Upper lobe of left lung (tissue), 6 donors: ENCODE data around the gene SPEF2. TPM values are rescaled to one million over a fixed set of nuclear protein-coding genes. Genes with fewer than 3 reads are reported as not detected.

Experiments used
- ATAC-seq, 2 donors: fragments of 200-7000 bp; cut with Tn5 transposase; one replicate each; pipeline ENCODE4 v1.9.1; 2022; ENCODE audit warnings: mild to moderate bottlenecking in 2 of 2, moderate library complexity in 2 of 2; ENCODE audit not compliant: low FRiP score in 2 of 2
- DNase-seq, 2 donors: peaks; one replicate each; pipeline ENCODE4 v3.0.0-alpha.2; 2019 to 2020
- H3K27ac ChIP-seq, 4 donors: fragments of 200-600 bp; sonication (generic); one replicate each; pipeline ENCODE4 v1.5.1; 2016 to 2019
- H3K27me3 ChIP-seq, 4 donors: fragments of 200-600 bp; sonication (generic); one replicate each; pipeline ENCODE4 v1.5.1; 2017 to 2019
- H3K36me3 ChIP-seq, 4 donors: fragments of 200-600 bp; sonication (generic); one replicate each; pipeline ENCODE4 v1.5.1; 2016 to 2019
- H3K4me1 ChIP-seq, 4 donors: fragments of 200-600 bp; sonication (generic); one replicate each; pipeline ENCODE4 v1.5.1; 2018 to 2019
- H3K4me3 ChIP-seq, 4 donors: fragments of 200-600 bp; sonication (generic); one replicate each; pipeline ENCODE4 v1.5.1; 2017 to 2019; ENCODE audit warnings: mild to moderate bottlenecking in 2 of 4, moderate library complexity in 1 of 4
- H3K9me3 ChIP-seq, 4 donors: fragments of 200-600 bp; sonication (generic); one replicate each; pipeline ENCODE4 v1.5.1; 2018 to 2019
- CTCF ChIP-seq, 6 experiments: fragments of 450-650 bp in 4 of 6; fragments of 200-600 bp in 2 of 6; sonication (generic) in 2 of 6; IDR thresholded peaks; one replicate each; pipeline ENCODE4 v1.5.1; 2016 to 2019; ENCODE audit warnings: antibody characterized with exemption in 6 of 6
- EP300 ChIP-seq, 4 donors: sonication (generic); formaldehyde crosslinking; IDR thresholded peaks; one replicate each; pipeline ENCODE4 v1.5.1; 2017; ENCODE audit warnings: antibody characterized with exemption in 4 of 4, control low read depth in 2 of 4
- POLR2A ChIP-seq, 4 donors: fragments of 450-650 bp; IDR thresholded peaks; one replicate each; pipeline ENCODE4 v1.5.1; 2016 to 2017; ENCODE audit warnings: antibody characterized with exemption in 4 of 4, mild to moderate bottlenecking in 2 of 4
- POLR2AphosphoS5 ChIP-seq, 2 donors: sonication (generic); formaldehyde crosslinking; IDR thresholded peaks; one replicate each; pipeline ENCODE4 v1.5.1; 2017; ENCODE audit warnings: antibody characterized with exemption in 2 of 2
- WGBS, 2 donors: methylation state at CpG; one replicate each; pipeline ENCODE4 v1.1.5; 2017 to 2018; 5-methylcytosine and 5-hydroxymethylcytosine counted together
- total RNA-seq, 6 donors: library from RNA; depleted of rRNA in 4 of 6; stranded (reverse); fragments of >200 nt in 4 of 6; gene quantifications; one replicate each; pipeline versions ENCODE4 v1.1.0 to v1.2.1, GENCODE V29; 2016 to 2021
- donor health status: DM: no; HTN: no; CAD: no; lungs with moderate emphysema.
- donor health status: DM: no; HTN: yes; CAD: no; lungs with severe emphysema.

SPEF2 gene
- total RNA-seq, 6 donors from 2014 or later: 6.6 to 95.3 (median 13.9) TPM

- Histone ChIP-seq H3K27ac (peak overlapping the region in 1 of 4 donors; percentile 57), H3K27me3 (no peaks in the 10 kb centered on the region), H3K4me1 (peaks cover 8 to 16% (median 12%) of the 10 kb centered on the region in 4 donors), H3K36me3 (no peaks in the 10 kb centered on the region), H3K9me3 (peaks cover 0 to 14% (median 10%) of the 10 kb centered on the region in 4 donors), H3K4me3 (no peak overlapping the region)
- 53 to 57% methylated on average over 3 of the region's 3 CpGs for WGBS, 2 donors
- no peak for TF ChIP-seq EP300 (IDR thresholded peaks at IDR 0.05)
- no peak for TF ChIP-seq CTCF (IDR thresholded peaks at IDR 0.05)
- no peak for TF ChIP-seq POLR2AphosphoS5 (IDR thresholded peaks at IDR 0.05)
- TF ChIP-seq POLR2A (IDR thresholded peaks at IDR 0.05): no peak
- ATAC-seq (no peak), DNase-seq (no peak)
These were observed 230.3 kb downstream of the SPEF2 start for GRCh38 chr5:35847961-35848360.

- H3K27ac ChIP-seq: no peak overlapping the region
- no peak for ATAC-seq
- H3K27me3 ChIP-seq: no peaks in the 10 kb centered on the region
- H3K36me3 ChIP-seq: no peaks in the 10 kb centered on the region
- WGBS, 2 donors: 82 to 87% methylated on average over 6 of the region's 6 CpGs
- no peak for DNase-seq
- H3K9me3 ChIP-seq: peaks cover 0 to 10% (median 8%) of the 10 kb centered on the region in 4 donors
- TF ChIP-seq CTCF (IDR thresholded peaks at IDR 0.05): no peak
- no peak for TF ChIP-seq POLR2AphosphoS5 (IDR thresholded peaks at IDR 0.05)
- no peak for TF ChIP-seq POLR2A (IDR thresholded peaks at IDR 0.05)
- no peak for TF ChIP-seq EP300 (IDR thresholded peaks at IDR 0.05)
- peaks cover 10 to 23% (median 14%) of the 10 kb centered on the region in 4 donors for H3K4me1 ChIP-seq
- no peak overlapping the region for H3K4me3 ChIP-seq
These were observed 232.2 kb downstream of the SPEF2 start for GRCh38 chr5:35849860-35850259.

GRCh38 chr5:35850967-35851680 lies 233.5 kb downstream of the SPEF2 start:
- H3K27ac ChIP-seq: peak overlapping the region in 3 of 4 donors; percentile 20 to 86 (median 58)
- DNase-seq (no peak), ATAC-seq (no peak)
- no peaks in the 10 kb centered on the region for H3K9me3 ChIP-seq
- H3K4me1 ChIP-seq: peaks cover 13 to 23% (median 15%) of the 10 kb centered on the region in 4 donors
- H3K4me3 ChIP-seq: peak overlapping the region in 3 of 4 donors; percentile 5 to 31 (median 15)
- no peaks in the 10 kb centered on the region for H3K27me3 ChIP-seq
- 58 to 63% methylated on average over 8 of the region's 8 CpGs for WGBS, 2 donors
- no peaks in the 10 kb centered on the region for H3K36me3 ChIP-seq
- TF ChIP-seq POLR2A (IDR thresholded peaks at IDR 0.05): no peak
- no peak for TF ChIP-seq EP300 (IDR thresholded peaks at IDR 0.05)
- TF ChIP-seq POLR2AphosphoS5 (IDR thresholded peaks at IDR 0.05): no peak
- TF ChIP-seq CTCF (IDR thresholded peaks at IDR 0.05): no peak

- DNase-seq (peak in 1 of 2 donors; percentile 6), ATAC-seq (peak in 1 of 2 donors; percentile 17)
- no peak overlapping the region for H3K4me3 ChIP-seq
- H3K4me1 ChIP-seq: peaks cover 13 to 23% (median 16%) of the 10 kb centered on the region in 4 donors
- H3K9me3 ChIP-seq: no peaks in the 10 kb centered on the region
- TF ChIP-seq CTCF (IDR thresholded peaks at IDR 0.05) (no peak), POLR2AphosphoS5 (IDR thresholded peaks at IDR 0.05) (no peak), EP300 (IDR thresholded peaks at IDR 0.05) (no peak), POLR2A (IDR thresholded peaks at IDR 0.05) (no peak)
- 41 to 53% methylated on average over 5 to 8 of the region's 8 CpGs for WGBS, 2 donors
- peak overlapping the region; percentile 20 to 92 (median 69) for H3K27ac ChIP-seq
- H3K36me3 ChIP-seq: no peaks in the 10 kb centered on the region
- no peaks in the 10 kb centered on the region for H3K27me3 ChIP-seq
These were observed 234.5 kb downstream of the SPEF2 start for GRCh38 chr5:35852084-35852734.
